CD14-positive monocyte (primary cell): ENCODE measurements around the gene AKT1S1. TPM values are rescaled to one million over a fixed set of nuclear protein-coding genes. Genes with fewer than 3 reads are reported as not detected.

Source experiments
- DNase-seq, 3 donors: peaks; one replicate each; pipeline ENCODE4 v3.0.0-alpha.2; 2011 to 2022
- H2AFZ ChIP-seq: 2 replicates; pipeline ENCODE4 v1.6.0; 2012; ENCODE audit warnings: mild to moderate bottlenecking, low read depth, low read length, inconsistent platforms; ENCODE audit not compliant: insufficient read depth, poor library complexity, severe bottlenecking
- H3K27ac ChIP-seq, 2 donors: 1 replicate in 1 of 2; 2 replicates in 1 of 2; pipeline ENCODE4 v1.5.1; 2012 to 2013; ENCODE audit warnings: low read length in 2 of 2, control low read depth in 1 of 2, inconsistent platforms in 1 of 2, low read depth in 1 of 2, mild to moderate bottlenecking in 1 of 2
- H3K27me3 ChIP-seq, 2 donors: one replicate each; pipeline versions ENCODE4 v1.6.0 to v1.6.1; 2011 to 2013; ENCODE audit warnings: low read length in 2 of 2; ENCODE audit not compliant: control insufficient read depth in 2 of 2, insufficient read depth in 2 of 2
- H3K36me3 ChIP-seq, 2 donors: replicated peaks in 1 of 2; 1 replicate in 1 of 2; 2 replicates in 1 of 2; pipeline versions ENCODE4 v1.5.1 to v1.6.1; 2012 to 2013; ENCODE audit warnings: low read length in 2 of 2, control low read depth in 1 of 2, inconsistent platforms in 1 of 2, mild to moderate bottlenecking in 1 of 2; ENCODE audit not compliant: insufficient read depth in 2 of 2, control insufficient read depth in 1 of 2
- H3K4me1 ChIP-seq, 2 donors: 1 replicate in 1 of 2; 2 replicates in 1 of 2; pipeline versions ENCODE4 v1.5.1 to v1.6.1; 2012 to 2013; ENCODE audit warnings: low read length in 2 of 2, control low read depth in 1 of 2, inconsistent platforms in 1 of 2, mild to moderate bottlenecking in 1 of 2, moderate library complexity in 1 of 2; ENCODE audit not compliant: insufficient read depth in 2 of 2, control insufficient read depth in 1 of 2
- H3K4me2 ChIP-seq: replicated peaks from 2 replicates; pipeline ENCODE3; 2012; ENCODE audit warnings: low read length, moderate library complexity, mild to moderate bottlenecking; ENCODE audit not compliant: poor library complexity, severe bottlenecking; ENCODE audit errors: extremely low read depth
- H3K4me3 ChIP-seq, 3 experiments: fragments of 200-600 bp in 1 of 3; sonication (generic) in 1 of 3; replicated peaks in 1 of 3; 1 replicate in 2 of 3; 2 replicates in 1 of 3; pipeline ENCODE4 v1.5.1; 2011 to 2013; ENCODE audit warnings: low read length in 3 of 3, mild to moderate bottlenecking in 3 of 3, control low read depth in 2 of 3, low read depth in 2 of 3, inconsistent platforms in 1 of 3, moderate library complexity in 1 of 3
- H3K79me2 ChIP-seq: 2 replicates; pipeline ENCODE4 v1.6.0; 2012; ENCODE audit warnings: mild to moderate bottlenecking, control low read depth, inconsistent platforms, low read length, moderate library complexity; ENCODE audit not compliant: insufficient read depth
- H3K9ac ChIP-seq: 2 replicates; pipeline ENCODE4 v1.6.0; 2017; ENCODE audit warnings: low read length, mild to moderate bottlenecking; ENCODE audit not compliant: insufficient read depth, poor library complexity, severe bottlenecking
- H3K9me3 ChIP-seq, 2 donors: replicated peaks in 1 of 2; 1 replicate in 1 of 2; 2 replicates in 1 of 2; pipeline versions ENCODE4 v1.5.1 to v1.6.1; 2012 to 2013; ENCODE audit warnings: low read length in 2 of 2, control low read depth in 1 of 2; ENCODE audit not compliant: control insufficient read depth in 1 of 2, insufficient read depth in 1 of 2
- H4K20me1 ChIP-seq: 2 replicates; pipeline ENCODE4 v1.6.0; 2012; ENCODE audit warnings: mild to moderate bottlenecking, low read length, control low read depth, moderate library complexity; ENCODE audit not compliant: insufficient read depth
- H3K27ac Mint-ChIP-seq, 7 donors: one replicate each; pipeline ENCODE4 v1.8.0; 2020; ENCODE audit warnings: mild to moderate bottlenecking in 7 of 7, mixed read lengths in 7 of 7, moderate library complexity in 6 of 7, inconsistent platforms in 2 of 7
- H3K27me3 Mint-ChIP-seq, 3 donors: one replicate each; pipeline ENCODE4 v1.8.0; 2021 to 2022; ENCODE audit warnings: low read depth in 3 of 3, mild to moderate bottlenecking in 3 of 3, mixed read lengths in 3 of 3, moderate library complexity in 3 of 3, inconsistent platforms in 1 of 3
- H3K36me3 Mint-ChIP-seq, 2 donors: one replicate each; pipeline ENCODE4 v1.8.0; 2020; ENCODE audit warnings: mixed read lengths in 2 of 2, inconsistent platforms in 1 of 2, mild to moderate bottlenecking in 1 of 2
- H3K4me1 Mint-ChIP-seq: one replicate; pipeline ENCODE4 v1.8.0; 2020; ENCODE audit warnings: mild to moderate bottlenecking, mixed read lengths
- H3K4me3 Mint-ChIP-seq, 2 donors: one replicate each; pipeline ENCODE4 v1.8.0; 2020; ENCODE audit warnings: mild to moderate bottlenecking in 2 of 2, mixed read lengths in 2 of 2, moderate library complexity in 1 of 2
- H3K9me3 Mint-ChIP-seq, 7 donors: one replicate each; pipeline ENCODE4 v1.8.0; 2020 to 2022; ENCODE audit warnings: mixed read lengths in 7 of 7, mild to moderate bottlenecking in 6 of 7, moderate library complexity in 6 of 7, inconsistent platforms in 2 of 7
- CTCF ChIP-seq: fragments of 200-600 bp; IDR thresholded peaks from one replicate; pipeline ENCODE4 v1.8.0; 2022; ENCODE audit warnings: antibody characterized with exemption, mild to moderate bottlenecking
- WGBS: methylation state at CpG from one replicate; pipeline ENCODE4 v1.1.5; 2013; ENCODE audit warnings: missing lambda C conversion rate; ENCODE audit not compliant: insufficient coverage; 5-methylcytosine and 5-hydroxymethylcytosine counted together
- intact Hi-C, 2 donors: fragments of 100-400 bp; cut with micrococcal nuclease; formaldehyde crosslinking; loops; one replicate each; pipeline versions ENCODE4 v1.15.0 to v1.15.1; 2023
- polyA plus RNA-seq, 3 donors: library from polyadenylated mRNA; depleted of rRNA in 1 of 3; unstranded in 2 of 3; stranded (reverse) in 1 of 3; fragments of 300-500 nt in 2 of 3; fragments of >200 nt in 1 of 3; fragmentation: Illumina TruSeq in 2 of 3; gene quantifications; 1 replicate in 2 of 3; 2 replicates in 1 of 3; pipeline ENCODE4 v1.2.3, GENCODE V29; 2012 to 2021

The AKT1S1 gene
- polyA plus RNA-seq, 3 donors, result 5.4 to 18.2 (median 6.6) TPM

- Histone ChIP-seq H3K36me3 (peaks cover 49 to 78% of the 10 kb centered on the region in 2 donors), H2AFZ (no peak overlapping the region), H3K4me1 (peaks cover 40 to 67% of the 10 kb centered on the region in 2 donors), H3K9me3 (no peaks in the 10 kb centered on the region), H3K79me2 (peaks cover 91% of the 10 kb centered on the region), H3K9ac (peak overlapping the region; percentile 8), H3K27me3 (no peaks in the 10 kb centered on the region), H3K4me2 (no peak overlapping the region), H3K4me3 (no peak overlapping the region), H3K27ac (peak overlapping the region in 1 of 2 donors; percentile 75), H4K20me1 (peaks cover 88% of the 10 kb centered on the region)
- H3K27ac Mint-ChIP-seq, result peak overlapping the region; percentile 70 to 91 (median 80)
- H3K27me3 Mint-ChIP-seq, result no peaks in the 10 kb centered on the region
- no peaks in the 10 kb centered on the region for H3K9me3 Mint-ChIP-seq
- intact Hi-C loops, result no loop called here
- H3K4me3 Mint-ChIP-seq, result no peak overlapping the region
- peaks cover 55 to 86% of the 10 kb centered on the region in 2 donors for H3K36me3 Mint-ChIP-seq
- H3K4me1 Mint-ChIP-seq, result peaks cover 62% of the 10 kb centered on the region
- DNase-seq, result peak in 2 of 3 donors; percentile 27 to 73
- TF ChIP-seq CTCF, result no peak
- WGBS, result 58% methylated on average over 14 of the region's 22 CpGs
Observed at GRCh38 chr19:49921871-49922795, 45.0 kb upstream of the AKT1S1 start.

- H3K27ac ChIP-seq, result peak overlapping the region in 1 of 2 donors; percentile 75
- H3K9me3 ChIP-seq, result no peaks in the 10 kb centered on the region
- Mint-ChIP-seq H3K9me3 (no peaks in the 10 kb centered on the region), H3K27ac (peak overlapping the region in 6 of 7 donors; percentile 32 to 91 (median 74)), H3K4me3 (no peak overlapping the region), H3K4me1 (peaks cover 61% of the 10 kb centered on the region), H3K36me3 (peaks cover 53 to 85% of the 10 kb centered on the region in 2 donors), H3K27me3 (no peaks in the 10 kb centered on the region)
- intact Hi-C loops, result no loop called here
- H3K4me1 ChIP-seq, result peaks cover 38 to 62% of the 10 kb centered on the region in 2 donors
- H4K20me1 ChIP-seq, result peaks cover 88% of the 10 kb centered on the region
- H3K36me3 ChIP-seq, result peaks cover 43 to 72% of the 10 kb centered on the region in 2 donors
- H3K9ac ChIP-seq, result no peak overlapping the region
- peaks cover 91% of the 10 kb centered on the region for H3K79me2 ChIP-seq
- no peak overlapping the region for H2AFZ ChIP-seq
- WGBS, result 96% methylated on average over 15 of the region's 24 CpGs
- H3K4me3 ChIP-seq, result no peak overlapping the region
- no peaks in the 10 kb centered on the region for H3K27me3 ChIP-seq
- no peak for TF ChIP-seq CTCF
- no peak for DNase-seq
- H3K4me2 ChIP-seq, result no peak overlapping the region
Observed at GRCh38 chr19:49920624-49921363, 43.6 kb upstream of the AKT1S1 start.
